Sigmoid colon (tissue), 4 donors: Measurements from ENCODE around the gene ACP3.

ENCODE experiments used
- CTCF ChIP-seq, 4 experiments: fragments of 450-650 bp in 3 of 4; fragments of 200-600 bp in 1 of 4; IDR thresholded peaks; one replicate each; pipeline ENCODE4 v1.5.1; 2016 to 2019; ENCODE audit warnings: antibody characterized with exemption in 4 of 4, mild to moderate bottlenecking in 3 of 4, moderate library complexity in 2 of 4
- POLR2A ChIP-seq, 2 donors: fragments of 450-650 bp; IDR thresholded peaks; one replicate each; pipeline ENCODE4 v1.6.1; 2016; ENCODE audit warnings: antibody characterized with exemption in 2 of 2, mild to moderate bottlenecking in 2 of 2, moderate library complexity in 2 of 2
- POLR2AphosphoS5 ChIP-seq, 4 donors: sonication (generic); formaldehyde crosslinking; IDR thresholded peaks; one replicate each; pipeline ENCODE4 v1.6.1; 2017; ENCODE audit warnings: antibody characterized with exemption in 4 of 4

- TF ChIP-seq CTCF (IDR thresholded peaks at IDR 0.05) (no peak), POLR2A (IDR thresholded peaks at IDR 0.05) (no peak), POLR2AphosphoS5 (IDR thresholded peaks at IDR 0.05) (no peak)
Measured at GRCh38 chr3:132311841-132312240, 5.4 kb upstream of the ACP3 start.
